Ectodermal cell (in vitro differentiated cells): ENCODE data around the gene CNOT2.

Experiments
- H3K27ac ChIP-seq: 2 replicates; pipeline ENCODE4 v1.7.0; 2013; ENCODE audit warnings: mild to moderate bottlenecking, low read depth, low read length; ENCODE audit not compliant: insufficient read depth, poor library complexity, severe bottlenecking
- H3K27me3 ChIP-seq: 2 replicates; pipeline ENCODE4 v1.7.0; 2013; ENCODE audit warnings: mild to moderate bottlenecking, low read length; ENCODE audit not compliant: insufficient read depth, control insufficient read depth, poor library complexity, severe bottlenecking
- H3K36me3 ChIP-seq: one replicate; pipeline ENCODE4 v1.7.0; 2013; ENCODE audit warnings: low read length; ENCODE audit not compliant: control insufficient read depth, insufficient read depth
- H3K4me1 ChIP-seq: one replicate; pipeline ENCODE4 v1.7.0; 2013; ENCODE audit warnings: low read length; ENCODE audit not compliant: control insufficient read depth, insufficient read depth
- H3K4me3 ChIP-seq: 2 replicates; pipeline ENCODE4 v1.7.0; 2013; ENCODE audit warnings: low read depth, low read length, control low read depth; ENCODE audit not compliant: insufficient read depth
- H3K9me3 ChIP-seq: 2 replicates; pipeline ENCODE4 v1.7.0; 2013; ENCODE audit warnings: mild to moderate bottlenecking, low read length, moderate library complexity; ENCODE audit not compliant: control insufficient read depth
- WGBS, 2 experiments: methylation state at CpG; one replicate each; pipeline ENCODE4 v1.1.7; 2013; ENCODE audit warnings: missing lambda C conversion rate in 2 of 2; 5-methylcytosine and 5-hydroxymethylcytosine counted together

Gene CNOT2

GRCh38 chr12:70251226-70251625 is 8.0 kb downstream of the CNOT2 start:
- WGBS, 2 experiments, result 82 to 88% methylated on average over 1 of the region's 2 CpGs
- no peak overlapping the region for H3K4me3 ChIP-seq
- H3K36me3 ChIP-seq, result no peaks in the 10 kb centered on the region
- H3K27me3 ChIP-seq, result no peaks in the 10 kb centered on the region
- no peak overlapping the region for H3K27ac ChIP-seq
- H3K4me1 ChIP-seq, result peaks cover 5% of the 10 kb centered on the region
- H3K9me3 ChIP-seq, result no peaks in the 10 kb centered on the region

GRCh38 chr12:70251661-70252060 is 8.4 kb downstream of the CNOT2 start:
- H3K36me3 ChIP-seq, result no peaks in the 10 kb centered on the region
- H3K4me1 ChIP-seq, result peaks cover 5% of the 10 kb centered on the region
- H3K9me3 ChIP-seq, result no peaks in the 10 kb centered on the region
- no peak overlapping the region for H3K27ac ChIP-seq
- H3K4me3 ChIP-seq, result no peak overlapping the region
- WGBS, 2 experiments, result 94 to 100% methylated on average over 2 of the region's 2 CpGs
- no peaks in the 10 kb centered on the region for H3K27me3 ChIP-seq

DNA sequence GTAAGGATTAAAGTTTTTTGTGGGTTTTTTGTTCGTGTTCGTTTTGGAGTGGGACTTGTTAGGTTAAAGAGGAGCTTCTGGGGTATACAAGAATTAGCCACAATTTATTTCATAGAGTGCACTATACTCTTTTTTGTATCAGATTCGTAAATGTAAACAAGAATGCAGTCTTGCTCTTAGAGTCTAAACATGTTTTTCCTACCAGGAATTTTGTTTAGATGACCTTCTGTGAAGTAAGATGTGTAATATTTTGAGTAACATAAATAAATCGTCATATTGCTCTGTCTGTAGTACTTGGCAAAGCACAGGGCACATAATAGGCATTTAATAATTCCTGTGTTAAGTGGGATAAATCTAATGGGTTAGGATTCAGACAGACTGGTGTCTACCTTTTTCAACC is 9.6 kb downstream of the CNOT2 start:
- Histone ChIP-seq H3K36me3 (no peaks in the 10 kb centered on the region), H3K4me3 (no peak overlapping the region), H3K27ac (no peak overlapping the region), H3K4me1 (no peaks in the 10 kb centered on the region), H3K9me3 (no peaks in the 10 kb centered on the region), H3K27me3 (no peaks in the 10 kb centered on the region)
- 93 to 100% methylated on average over 2 of the region's 4 CpGs for whole genome bisulfite sequencing, 2 experiments

- Histone ChIP-seq H3K36me3 (no peaks in the 10 kb centered on the region), H3K27me3 (no peaks in the 10 kb centered on the region), H3K9me3 (no peaks in the 10 kb centered on the region), H3K4me3 (no peak overlapping the region), H3K4me1 (no peaks in the 10 kb centered on the region), H3K27ac (no peak overlapping the region)
- whole genome bisulfite sequencing, 2 experiments, result 98% methylated on average over 5 of the region's 5 CpGs
These were observed 11.0 kb downstream of the CNOT2 start for GRCh38 chr12:70254225-70254624.

- Histone ChIP-seq H3K27ac (no peak overlapping the region), H3K4me3 (no peak overlapping the region), H3K9me3 (no peaks in the 10 kb centered on the region), H3K36me3 (no peaks in the 10 kb centered on the region), H3K4me1 (no peaks in the 10 kb centered on the region), H3K27me3 (no peaks in the 10 kb centered on the region)
- WGBS, 2 experiments, result 94 to 95% methylated on average over 5 of the region's 5 CpGs
These were observed 11.6 kb downstream of the CNOT2 start for GRCh38 chr12:70254846-70255245.

- no peaks in the 10 kb centered on the region for H3K4me1 ChIP-seq
- no peak overlapping the region for H3K27ac ChIP-seq
- H3K27me3 ChIP-seq, result no peaks in the 10 kb centered on the region
- H3K36me3 ChIP-seq, result no peaks in the 10 kb centered on the region
- H3K4me3 ChIP-seq, result no peak overlapping the region
- 79 to 89% methylated on average over 3 of the region's 3 CpGs for WGBS, 2 experiments
- H3K9me3 ChIP-seq, result no peaks in the 10 kb centered on the region
These were observed 12.1 kb downstream of the CNOT2 start for GRCh38 chr12:70255311-70255710.

DNA sequence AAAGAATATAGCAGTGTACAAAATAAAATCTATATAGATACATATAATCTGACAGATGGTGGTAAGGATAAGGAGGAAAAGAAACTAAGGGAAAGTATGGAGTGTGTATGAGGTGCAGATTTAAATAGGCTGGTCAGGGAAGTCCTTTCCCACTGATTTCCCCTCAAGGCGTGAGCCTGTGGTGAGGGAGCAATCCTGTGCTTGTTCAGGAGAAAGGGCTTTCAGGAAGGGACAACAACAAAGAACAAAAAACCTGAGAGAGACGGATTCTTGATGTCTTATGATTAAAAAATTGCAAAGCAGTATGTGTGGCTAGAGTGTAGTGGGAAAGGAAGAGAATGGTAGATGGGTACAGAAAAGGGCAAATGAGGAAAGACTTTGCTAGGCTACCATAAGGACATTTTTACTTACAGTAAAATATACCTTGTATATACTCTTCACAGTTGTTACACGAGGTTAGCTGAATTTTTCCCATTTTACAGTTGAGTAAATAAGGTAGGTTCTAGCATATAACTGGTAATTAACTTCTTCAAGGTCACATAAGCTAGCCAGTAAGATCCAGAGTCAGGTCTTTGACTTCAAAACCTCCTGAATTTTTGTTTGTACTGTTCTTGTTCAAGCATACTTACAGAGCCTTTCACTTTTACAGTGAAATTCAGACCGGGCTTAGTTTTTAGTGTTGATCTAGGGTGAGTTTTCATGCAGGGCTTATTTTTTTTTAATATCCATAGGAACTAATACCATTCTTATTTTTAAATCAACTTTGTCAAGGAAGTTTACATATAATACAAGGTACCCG is 15.6 kb downstream of the CNOT2 start:
- 69 to 75% methylated on average over 3 of the region's 5 CpGs for WGBS, 2 experiments
- H3K4me3 ChIP-seq, result no peak overlapping the region

DNA sequence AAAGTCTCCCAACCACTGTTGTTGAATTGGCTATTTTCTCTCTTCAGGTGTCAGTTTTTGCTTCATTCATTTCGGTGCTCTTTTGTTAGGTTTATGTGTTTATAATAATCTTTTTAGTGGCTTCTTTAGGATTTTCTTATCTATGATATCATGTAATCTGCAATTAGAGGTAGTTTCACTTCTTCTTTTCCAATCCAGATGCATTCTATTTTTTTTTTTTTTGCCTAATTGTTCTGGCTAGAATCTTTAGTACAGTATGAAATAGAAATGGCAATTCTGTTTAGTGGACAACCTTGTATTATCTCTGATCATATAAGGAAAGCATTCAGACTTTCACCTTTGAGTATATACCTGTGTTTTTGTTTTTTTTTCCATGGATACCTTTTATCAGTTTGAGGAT is 17.4 kb downstream of the CNOT2 start:
- Histone ChIP-seq H3K9me3 (no peaks in the 10 kb centered on the region), H3K4me1 (no peaks in the 10 kb centered on the region), H3K27ac (no peak overlapping the region), H3K4me3 (no peak overlapping the region), H3K27me3 (no peaks in the 10 kb centered on the region), H3K36me3 (no peaks in the 10 kb centered on the region)
- 100% methylated on average over 1 of the region's 1 CpG; no CpG with 5 or more reads in 1 of the 2 experiments for WGBS, 2 experiments

More for the DNA sequence above, 15.6 kb downstream of the CNOT2 start:
- Histone ChIP-seq H3K27me3 (no peaks in the 10 kb centered on the region), H3K9me3 (no peaks in the 10 kb centered on the region), H3K36me3 (no peaks in the 10 kb centered on the region), H3K27ac (no peak overlapping the region), H3K4me1 (no peaks in the 10 kb centered on the region)

GRCh38 chr12:70264067-70264867 is 21.0 kb downstream of the CNOT2 start:
- H3K4me3 ChIP-seq, result no peak overlapping the region
- 87 to 88% methylated on average over 5 to 6 of the region's 6 CpGs for WGBS, 2 experiments
- H3K4me1 ChIP-seq, result no peaks in the 10 kb centered on the region
- no peaks in the 10 kb centered on the region for H3K27me3 ChIP-seq
- H3K36me3 ChIP-seq, result no peaks in the 10 kb centered on the region
- H3K9me3 ChIP-seq, result no peaks in the 10 kb centered on the region
- no peak overlapping the region for H3K27ac ChIP-seq

GRCh38 chr12:70265132-70265531 is 21.9 kb downstream of the CNOT2 start:
- H3K4me1 ChIP-seq, result no peaks in the 10 kb centered on the region
- no peaks in the 10 kb centered on the region for H3K27me3 ChIP-seq
- no peak overlapping the region for H3K27ac ChIP-seq
- 80 to 93% methylated on average over 1 of the region's 1 CpG for WGBS, 2 experiments
- H3K36me3 ChIP-seq, result no peaks in the 10 kb centered on the region
- no peaks in the 10 kb centered on the region for H3K9me3 ChIP-seq
- H3K4me3 ChIP-seq, result no peak overlapping the region
